Liver (tissue), 9 donors: ENCODE data around the gene PLOD3. TPM values are rescaled to one million over a fixed set of nuclear protein-coding genes. Genes with fewer than 3 reads are reported as not detected.

Experiments used
- DNase-seq: peaks from one replicate; pipeline ENCODE4 v3.0.0-alpha.2; 2017; ENCODE audit warnings: low spot score
- H3K27ac ChIP-seq, 2 donors: one replicate each; pipeline ENCODE4 v1.7.0; 2013; ENCODE audit warnings: inconsistent platforms in 2 of 2, low read length in 2 of 2, control low read depth in 1 of 2, low read depth in 1 of 2, mild to moderate bottlenecking in 1 of 2
- H3K27me3 ChIP-seq, 4 donors: one replicate each; pipeline versions ENCODE4 v1.6.1 to v1.7.0; 2013; ENCODE audit warnings: low read length in 3 of 4, inconsistent platforms in 1 of 4, mild to moderate bottlenecking in 1 of 4, moderate library complexity in 1 of 4; ENCODE audit not compliant: control insufficient read depth in 4 of 4, insufficient read depth in 4 of 4
- H3K36me3 ChIP-seq, 4 donors: one replicate each; pipeline versions ENCODE4 v1.6.1 to v1.7.0; 2013; ENCODE audit warnings: low read length in 3 of 4, mild to moderate bottlenecking in 3 of 4, low read depth in 1 of 4, moderate library complexity in 1 of 4; ENCODE audit not compliant: control insufficient read depth in 4 of 4, insufficient read depth in 3 of 4
- H3K4me1 ChIP-seq, 4 donors: one replicate each; pipeline versions ENCODE4 v1.6.1 to v1.7.0; 2013; ENCODE audit warnings: low read length in 3 of 4, mild to moderate bottlenecking in 3 of 4, moderate library complexity in 1 of 4; ENCODE audit not compliant: control insufficient read depth in 4 of 4, insufficient read depth in 4 of 4
- H3K4me3 ChIP-seq, 3 donors: one replicate each; pipeline versions ENCODE4 v1.6.1 to v1.7.0; 2013; ENCODE audit warnings: low read length in 3 of 3, control low read depth in 1 of 3, low read depth in 1 of 3, mild to moderate bottlenecking in 1 of 3
- H3K9ac ChIP-seq, 2 donors: one replicate each; pipeline ENCODE4 v1.7.0; 2013; ENCODE audit warnings: low read length in 2 of 2, mild to moderate bottlenecking in 2 of 2, moderate library complexity in 2 of 2, control low read depth in 1 of 2, low read depth in 1 of 2
- H3K9me3 ChIP-seq, 4 donors: one replicate each; pipeline versions ENCODE4 v1.6.1 to v1.7.0; 2013; ENCODE audit warnings: low read length in 3 of 4; ENCODE audit not compliant: control insufficient read depth in 4 of 4
- ATF3 ChIP-seq: IDR thresholded peaks from 2 replicates; pipeline ENCODE4 v1.6.1; 2016; ENCODE audit warnings: antibody characterized with exemption
- CTCF ChIP-seq: fragments of 150-350 bp; IDR thresholded peaks from 2 replicates; pipeline ENCODE4 v1.5.1; 2017; ENCODE audit warnings: improper control_type of control experiment, low read depth, low read length; ENCODE audit not compliant: missing input control
- EGR1 ChIP-seq, 2 donors: IDR thresholded peaks; 2 replicates each; pipeline ENCODE4 v1.6.1; 2016 to 2018; ENCODE audit warnings: antibody characterized with exemption in 2 of 2, low read depth in 2 of 2
- FOXA1 ChIP-seq: IDR thresholded peaks from 2 replicates; pipeline ENCODE4 v1.6.1; 2016; ENCODE audit warnings: antibody characterized with exemption
- FOXA2 ChIP-seq: IDR thresholded peaks from 2 replicates; pipeline ENCODE4 v1.6.1; 2016; ENCODE audit warnings: antibody characterized with exemption
- GABPA ChIP-seq, 2 donors: IDR thresholded peaks in 1 of 2; conservative IDR thresholded peaks in 1 of 2; 2 replicates each; pipeline ENCODE4 v1.6.1; 2016; ENCODE audit warnings: antibody characterized with exemption in 2 of 2, mild to moderate bottlenecking in 1 of 2, moderate library complexity in 1 of 2
- HNF4A ChIP-seq, 2 donors: conservative IDR thresholded peaks; 2 replicates each; pipeline ENCODE4 v1.6.1; 2016; ENCODE audit warnings: antibody characterized with exemption in 2 of 2, mild to moderate bottlenecking in 2 of 2
- HNF4G ChIP-seq: IDR thresholded peaks from 2 replicates; pipeline ENCODE4 v1.6.1; 2016; ENCODE audit warnings: antibody characterized with exemption
- JUND ChIP-seq, 2 donors: IDR thresholded peaks; 2 replicates each; pipeline ENCODE4 v1.6.1; 2016; ENCODE audit warnings: antibody characterized with exemption in 2 of 2
- MAX ChIP-seq: IDR thresholded peaks from 2 replicates; pipeline ENCODE4 v1.6.1; 2016; ENCODE audit warnings: antibody characterized with exemption
- NR2F2 ChIP-seq: IDR thresholded peaks from 2 replicates; pipeline ENCODE4 v1.6.1; 2016; ENCODE audit warnings: antibody characterized with exemption
- RAD21 ChIP-seq, 2 donors: IDR thresholded peaks; 2 replicates each; pipeline ENCODE4 v1.6.1; 2016; ENCODE audit warnings: antibody characterized with exemption in 2 of 2, mild to moderate bottlenecking in 2 of 2
- REST ChIP-seq: IDR thresholded peaks from 2 replicates; pipeline ENCODE4 v1.6.1; 2016; ENCODE audit warnings: antibody characterized with exemption, mild to moderate bottlenecking
- RXRA ChIP-seq, 2 donors: IDR thresholded peaks; 2 replicates each; pipeline ENCODE4 v1.6.1; 2017 to 2018; ENCODE audit warnings: antibody characterized with exemption in 2 of 2, mild to moderate bottlenecking in 1 of 2
- SP1 ChIP-seq: IDR thresholded peaks from 2 replicates; pipeline ENCODE4 v1.6.1; 2018; ENCODE audit warnings: antibody characterized with exemption, mild to moderate bottlenecking
- TAF1 ChIP-seq: conservative IDR thresholded peaks from 2 replicates; pipeline ENCODE4 v1.6.1; 2016; ENCODE audit warnings: antibody characterized with exemption, mild to moderate bottlenecking
- YY1 ChIP-seq: IDR thresholded peaks from 2 replicates; pipeline ENCODE4 v1.6.1; 2016; ENCODE audit warnings: antibody characterized with exemption, mild to moderate bottlenecking
- ZBTB33 ChIP-seq: IDR thresholded peaks from 2 replicates; pipeline ENCODE4 v1.6.1; 2016; ENCODE audit warnings: antibody characterized with exemption
- WGBS: extraction: QIAGEN DNeasy Blood & Tissue Kit; methylation state at CpG from one replicate; pipeline ENCODE4 v1.1.7; 2013; 5-methylcytosine and 5-hydroxymethylcytosine counted together
- polyA plus RNA-seq, 2 donors: library from polyadenylated mRNA; stranded (reverse) in 1 of 2; unstranded in 1 of 2; fragments of 200-250 nt in 1 of 2; fragments of >200 nt in 1 of 2; fragmentation: Nextera tagmentation in 1 of 2; extraction: Ambion mirVana in 1 of 2; gene quantifications; one replicate each; pipeline versions ENCODE4 v1.2.1 to v1.2.3, GENCODE V29; 2013 to 2015
- total RNA-seq, 2 donors: library from RNA; depleted of rRNA; stranded (reverse); fragments of >200 nt; gene quantifications; one replicate each; pipeline ENCODE4 v1.2.3, GENCODE V29; 2014
- donor health status: healthy.
- donor health status: healthy.
- donor health status: healthy.
- donor health status: healthy.
- donor health status: healthy.

The PLOD3 gene
- total and polyA plus RNA-seq, 4 donors: 19.4 to 42.9 (median 27.7) TPM

- TF ChIP-seq SP1 (no peak), HNF4G (no peak), RAD21 (IDR thresholded peaks at IDR 0.05) (no peak), RXRA (IDR thresholded peaks at IDR 0.05) (no peak), NR2F2 (no peak)
Observed at GRCh38 chr7:101234636-101235035, 17.3 kb upstream of the PLOD3 start (continued).

- DNase-seq: peak; percentile 47
- H3K4me1 ChIP-seq: peaks cover 21 to 48% (median 40%) of the 10 kb centered on the region in 4 donors
- no peak overlapping the region for H3K27ac ChIP-seq
- H3K36me3 ChIP-seq: no peaks in the 10 kb centered on the region
- H3K27me3 ChIP-seq: no peaks in the 10 kb centered on the region
- 92% methylated on average over 21 of the region's 21 CpGs for WGBS
- H3K9ac ChIP-seq: no peak overlapping the region
- no peak overlapping the region for H3K4me3 ChIP-seq
- H3K9me3 ChIP-seq: no peaks in the 10 kb centered on the region
- no peak for TF ChIP-seq ZBTB33
- TF ChIP-seq MAX: no peak
- no peak for TF ChIP-seq ATF3
- no peak for TF ChIP-seq RAD21 (IDR thresholded peaks at IDR 0.05)
- no peak for TF ChIP-seq HNF4A (conservative IDR thresholded peaks at IDR 0.05)
- TF ChIP-seq HNF4G: no peak
- TF ChIP-seq NR2F2: no peak
- no peak for TF ChIP-seq SP1
- no peak for TF ChIP-seq RXRA (IDR thresholded peaks at IDR 0.05)
- TF ChIP-seq CTCF: no peak
- TF ChIP-seq TAF1: no peak
- TF ChIP-seq FOXA1: no peak
- no peak for TF ChIP-seq FOXA2
- TF ChIP-seq YY1: no peak
- no peak for TF ChIP-seq EGR1 (IDR thresholded peaks at IDR 0.05; ENCODE audit: low read depth in 2 of 2)
- no peak for TF ChIP-seq REST
- no peak for TF ChIP-seq GABPA (IDR thresholded peaks at IDR 0.05 in 1 of 2, conservative IDR thresholded peaks at IDR 0.05 in 1 of 2)
- no peak for TF ChIP-seq JUND (IDR thresholded peaks at IDR 0.05)
Observed at GRCh38 chr7:101233907-101234547, 16.6 kb upstream of the PLOD3 start.
